Activated CD4-positive, alpha-beta T cell treated with anti-CD3 and anti-CD28 coated beads, Interleukin-10, Interleukin-2, amounts not matched to agents 100 ng/mL and 50 ng/mL, durations not matched to agents 16 hours and 8 hours (primary cell): ENCODE data around the gene DLG4.

Experiments used
- DNase-seq: peaks from one replicate; pipeline ENCODE4 v3.0.0-alpha.2; 2020

DLG4 gene

DNA sequence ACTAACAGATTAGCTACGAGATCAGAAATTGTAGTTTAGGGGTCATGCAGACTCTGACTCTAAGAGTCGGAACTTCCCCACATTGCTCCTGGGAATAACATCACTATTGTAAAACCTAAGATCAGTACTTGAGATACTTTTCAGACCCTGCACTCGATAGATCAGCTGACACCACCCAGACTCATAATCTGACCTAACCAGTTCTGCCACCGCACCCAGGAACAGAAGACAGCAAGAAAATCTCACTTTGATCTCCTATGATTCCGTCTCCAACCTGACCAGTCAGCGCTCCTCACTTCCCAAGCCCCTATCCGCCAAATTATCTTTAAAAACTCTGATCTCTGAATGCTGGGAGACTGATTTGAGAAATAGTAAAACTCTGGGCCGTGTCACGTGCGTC is 77.8 kb downstream of the DLG4 start:
- DNase-seq = no peak

GRCh38 chr17:7139400-7139799 is 80.2 kb downstream of the DLG4 start:
- no peak for DNase-seq

- no peak for DNase-seq
Observed at GRCh38 chr17:7138800-7139381, 80.7 kb downstream of the DLG4 start.

DNA sequence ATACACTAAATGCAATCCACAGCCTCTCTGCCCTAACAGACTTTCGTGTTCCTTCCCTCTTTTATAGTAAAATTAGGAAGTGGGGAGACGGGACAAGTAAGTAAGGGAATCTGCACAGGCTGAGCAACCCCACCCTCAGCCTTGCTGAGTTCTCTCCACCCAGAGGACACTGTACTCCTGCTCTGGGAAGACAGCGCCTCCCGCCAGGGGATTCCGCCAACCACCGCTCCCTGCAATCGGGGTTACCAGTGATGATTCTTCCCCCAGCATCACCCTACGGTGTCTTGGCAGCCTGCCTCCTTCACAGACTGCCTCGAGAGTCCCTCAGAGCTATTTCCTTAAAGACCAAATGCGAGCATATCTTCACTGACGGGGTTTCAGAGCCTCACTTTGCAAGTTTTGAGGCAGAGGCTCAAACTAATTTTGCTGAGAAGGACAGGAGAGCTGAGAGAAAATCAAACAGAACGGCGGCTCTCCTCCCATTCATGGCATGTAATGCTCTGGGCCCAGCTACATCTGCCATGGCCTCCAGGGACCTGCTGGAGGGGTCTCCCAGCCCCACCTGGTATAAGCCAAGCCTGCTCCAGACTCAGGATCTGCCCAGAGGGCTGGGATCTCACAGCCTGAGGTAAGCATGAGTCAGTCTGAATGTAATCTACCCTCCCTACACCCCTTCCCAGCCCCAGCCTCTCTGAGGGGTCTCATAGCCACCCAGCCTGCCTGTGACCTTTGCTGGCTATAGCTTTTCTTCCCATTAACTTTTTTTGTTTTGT is 82.3 kb downstream of the DLG4 start:
- DNase-seq = no peak
